GM12878 (cell line): ENCODE results near the gene NXNL1. TPM values are rescaled to one million over a fixed set of nuclear protein-coding genes. Genes with fewer than 3 reads are reported as not detected.

ENCODE experiments used
- ATAC-seq: fragments of 200-7000 bp; cut with Tn5 transposase; 3 replicates; pipeline ENCODE4 v1.9.1; 2020; ENCODE audit warnings: mild to moderate bottlenecking, moderate library complexity
- BruUV-seq: library from RNA; stranded (reverse); fragments of 400-500 nt; replicated peaks from 2 replicates; lab custom pipeline; 2021; lab: Mats Ljungman, UMichigan
- CTCF ChIA-PET: fragments of 300-600 bp; sonication (Branson Sonifier 250); formaldehyde crosslinking; extraction: SDS; loops from one replicate; lab custom pipeline; 2021; ENCODE audit warnings: inconsistent platforms; lab: Yijun Ruan, JAX
- POLR2A ChIA-PET: fragments of 350-600 bp; formaldehyde crosslinking; extraction: SDS; loops from one replicate; lab custom pipeline; 2021; ENCODE audit warnings: inconsistent platforms; lab: Charles Lee
- RAD21 ChIA-PET: fragments of 300-600 bp; sonication (Branson Sonifier 250); formaldehyde crosslinking; loops from one replicate; lab custom pipeline; 2023; ENCODE audit warnings: antibody characterized with exemption; ENCODE audit not compliant: unreplicated experiment; lab: Charles Lee
- SMC1A ChIA-PET: fragments of 300-600 bp; sonication (Branson Sonifier 250); formaldehyde crosslinking; loops from one replicate; lab custom pipeline; 2023; ENCODE audit not compliant: unreplicated experiment, uncharacterized antibody; lab: Charles Lee
- DNase-seq: peaks from one replicate; pipeline ENCODE4 v3.0.0-alpha.2; 2011; ENCODE audit warnings: low read depth, low spot score
- FAIRE-seq: peaks from 3 replicates; lab custom pipeline; 2011; peaks lifted over from hg19 to GRCh38; lab: Jason Lieb, UNC
- H2AFZ ChIP-seq: 2 replicates; pipeline ENCODE4 v1.6.0; 2011; ENCODE audit warnings: low read depth, low read length, control low read depth; ENCODE audit not compliant: control insufficient read depth
- H3K27ac ChIP-seq: 2 replicates; pipeline ENCODE4 v1.5.1; 2011; ENCODE audit warnings: control low read depth; ENCODE audit not compliant: control insufficient read depth, insufficient read depth
- H3K27me3 ChIP-seq, 2 experiments: replicated peaks in 1 of 2; 2 replicates each; pipeline versions ENCODE4 v1.6.0 to v1.6.1; 2011; ENCODE audit warnings: low read length in 1 of 2; ENCODE audit not compliant: control insufficient read depth in 2 of 2, insufficient read depth in 2 of 2
- H3K36me3 ChIP-seq, 2 experiments: 2 replicates each; pipeline ENCODE4 v1.5.1; 2011; ENCODE audit warnings: low read length in 1 of 2; ENCODE audit not compliant: control insufficient read depth in 2 of 2, insufficient read depth in 2 of 2
- H3K4me1 ChIP-seq: 2 replicates; pipeline ENCODE4 v1.6.1; 2011; ENCODE audit warnings: mild to moderate bottlenecking, low read length, moderate library complexity, mixed read lengths; ENCODE audit not compliant: control insufficient read depth, insufficient read depth
- H3K4me2 ChIP-seq: 2 replicates; pipeline ENCODE4 v1.6.0; 2011; ENCODE audit warnings: control low read depth; ENCODE audit not compliant: control insufficient read depth, insufficient read depth
- H3K4me3 ChIP-seq: fragments of 200-600 bp; sonication (generic); 2 replicates; pipeline ENCODE4 v1.5.1; 2016
- H3K79me2 ChIP-seq: 2 replicates; pipeline ENCODE4 v1.6.0; 2011; ENCODE audit warnings: low read length; ENCODE audit not compliant: control insufficient read depth, insufficient read depth
- H3K9ac ChIP-seq: 2 replicates; pipeline ENCODE4 v1.8.0; 2011; ENCODE audit warnings: low read length, control low read depth, mixed read lengths; ENCODE audit not compliant: control insufficient read depth, insufficient read depth
- H3K9me3 ChIP-seq: replicated peaks from 3 replicates; pipeline ENCODE4 v1.5.1; 2011; ENCODE audit warnings: mild to moderate bottlenecking, low read length; ENCODE audit not compliant: control insufficient read depth, insufficient read depth
- H4K20me1 ChIP-seq: 2 replicates; pipeline ENCODE4 v1.6.0; 2011; ENCODE audit not compliant: control insufficient read depth, insufficient read depth
- ASH2L ChIP-seq: fragments of 300-600, 200-600 bp; sonication (generic); IDR thresholded peaks from 2 replicates; pipeline ENCODE4 v1.6.1; 2017; ENCODE audit warnings: low read depth, mild to moderate bottlenecking, borderline replicate concordance
- EGR1 ChIP-seq, 2 experiments: IDR thresholded peaks; 1 replicate in 1 of 2; 2 replicates in 1 of 2; pipeline ENCODE4 v1.6.1; 2011 to 2012; ENCODE audit warnings: low read depth in 2 of 2, low read length in 2 of 2, borderline replicate concordance in 1 of 2, mild to moderate bottlenecking in 1 of 2, moderate library complexity in 1 of 2
- KDM1A ChIP-seq: fragments of 200-600 bp; sonication (generic); IDR thresholded peaks from 2 replicates; pipeline ENCODE4 v1.6.1; 2016; ENCODE audit warnings: borderline replicate concordance
- POLR2A ChIP-seq: IDR thresholded peaks from 2 replicates; pipeline ENCODE4 v1.6.1; 2011; ENCODE audit warnings: low read depth, mild to moderate bottlenecking, low read length
- POLR2AphosphoS2 ChIP-seq: IDR thresholded peaks from 2 replicates; pipeline ENCODE4 v1.6.1; 2011; ENCODE audit warnings: low read depth, mild to moderate bottlenecking, low read length, improper control_type of control experiment, moderate library complexity
- RAD21 ChIP-seq: IDR thresholded peaks from 2 replicates; pipeline ENCODE4 v1.6.1; 2011; ENCODE audit warnings: mild to moderate bottlenecking, low read depth, low read length, moderate library complexity; ENCODE audit not compliant: insufficient read depth
- SIN3A ChIP-seq: IDR thresholded peaks from 2 replicates; pipeline ENCODE4 v1.6.1; 2012; ENCODE audit warnings: low read depth, low read length, improper control_type of control experiment
- SMARCA5 ChIP-seq: fragments of 450-650 bp; IDR thresholded peaks from 2 replicates; pipeline ENCODE4 v1.6.1; 2017; ENCODE audit warnings: mild to moderate bottlenecking
- SP1 ChIP-seq: IDR thresholded peaks from one replicate; pipeline ENCODE4 v1.6.1; 2011; ENCODE audit warnings: low read depth, low read length
- WGBS: methylation state at CpG from one replicate; pipeline ENCODE4 v1.1.6; 2016; ENCODE audit warnings: low lambda C conversion rate; ENCODE audit not compliant: insufficient replicate concordance, insufficient coverage; ENCODE audit errors: missing lambda C conversion rate; 5-methylcytosine and 5-hydroxymethylcytosine counted together
- in situ Hi-C: fragments of 300-500 bp; cut with MboI; formaldehyde crosslinking; loops from 9 replicates; pipeline ENCODE4 v1.14.3; 2018; ENCODE audit warnings: mixed read lengths
- intact Hi-C: fragments of 100-400 bp; cut with micrococcal nuclease; formaldehyde crosslinking; loops from one replicate; pipeline ENCODE4 v1.14.2; 2022; ENCODE audit not compliant: unreplicated experiment
- polyA plus RNA-seq, 11 experiments: library from polyadenylated mRNA; depleted of rRNA in 4 of 11; unstranded in 6 of 11; stranded (reverse) in 5 of 11; fragments of >200 nt; fragmentation: Nextera tagmentation in 4 of 11; fragmentation: Illumina TruSeq in 1 of 11; extraction: Ambion mirVana in 4 of 11; extraction: Trizol in 1 of 11; gene quantifications; 1 replicate in 1 of 11; 2 replicates in 10 of 11; pipeline versions ENCODE4 v1.2.1 to v1.2.3, GENCODE V29; 2011 to 2016; ENCODE audit warnings: inconsistent platforms in 2 of 11, missing spikeins in 2 of 11, low read depth in 1 of 11
- total RNA-seq, 4 experiments: library from RNA; depleted of rRNA in 3 of 4; stranded (reverse); fragments of >200 nt in 3 of 4; fragmentation: Illumina TruSeq in 1 of 4; extraction: Trizol in 1 of 4; gene quantifications; 2 replicates each; pipeline versions ENCODE4 v1.2.1 to v1.2.3, GENCODE V29; 2013 to 2021
- TF ChIP-seq, protein P1 (sequence below), 3 experiments: IDR thresholded peaks in 2 of 3; conservative IDR thresholded peaks in 1 of 3; 2 replicates each; pipeline ENCODE4 v1.5.1; 2011; ENCODE audit warnings: low read depth in 3 of 3, low read length in 3 of 3, mild to moderate bottlenecking in 3 of 3, control low read depth in 2 of 3, moderate library complexity in 2 of 3, inconsistent platforms in 1 of 3, mixed read lengths in 1 of 3; ENCODE audit not compliant: control insufficient read depth in 2 of 3, insufficient read depth in 1 of 3; ENCODE audit errors: extremely low read depth in 1 of 3
- TF ChIP-seq, protein P2 (sequence below): fragments of 450-650 bp; formaldehyde crosslinking; IDR thresholded peaks from 2 replicates; pipeline ENCODE4 v1.4.0; 2020; ENCODE audit warnings: mild to moderate bottlenecking, moderate library complexity

NXNL1 gene
- total and polyA plus RNA-seq, 10 of the 15 experiments (the other 5 are each of a cell fraction or from before 2014, with no cell fraction given) = not detected

DNA sequence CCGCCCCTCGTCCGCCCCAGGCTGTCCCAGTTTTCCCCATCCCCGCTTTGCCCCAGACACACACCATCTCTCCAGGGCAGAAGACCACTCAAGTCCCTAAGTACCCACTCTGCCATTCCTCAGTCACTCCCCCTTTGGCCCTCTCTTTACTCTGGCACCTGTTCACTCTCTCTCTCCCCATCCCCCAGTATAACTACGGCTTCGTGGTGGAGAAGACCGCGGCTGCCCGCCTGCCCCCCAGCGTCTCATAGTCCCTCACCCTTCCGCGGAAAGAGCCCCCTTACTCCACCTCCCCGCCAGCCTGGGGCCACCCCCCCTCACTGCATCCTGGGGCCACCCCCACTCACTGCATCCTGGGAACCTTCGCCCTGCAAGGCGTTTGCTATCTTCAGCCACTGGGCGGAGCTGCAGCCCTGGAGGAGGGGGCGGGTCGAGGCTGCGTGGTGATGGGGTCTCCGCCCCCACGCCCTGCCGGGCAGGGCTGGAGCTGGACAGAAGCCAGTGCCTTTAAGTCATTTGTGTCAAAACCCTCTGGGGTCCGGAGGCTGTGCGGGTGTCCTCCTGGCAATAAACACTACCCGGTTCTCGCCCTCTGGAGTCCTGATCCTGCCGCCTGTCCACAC, 35.9 kb downstream of the NXNL1 start:
- no TSS peak for BruUV-seq
- FAIRE-seq = no peak
- peak; percentile 78 for ATAC-seq
- Histone ChIP-seq H3K36me3 (no peaks in the 10 kb centered on the region), H3K9me3 (no peaks in the 10 kb centered on the region), H3K79me2 (peaks cover 2% of the 10 kb centered on the region; the same call in 1 of the 2 replicates), H3K9ac (no peak overlapping the region), H3K4me3 (no peak overlapping the region), H2AFZ (no peak overlapping the region; the same call in 1 of the 2 replicates), H4K20me1 (no peaks in the 10 kb centered on the region), H3K4me1 (peaks cover 3% of the 10 kb centered on the region; the same call in 1 of the 2 replicates), H3K27ac (no peak overlapping the region), H3K4me2 (no peak overlapping the region), H3K27me3 (no peaks in the 10 kb centered on the region)
- SMC1A ChIA-PET = no interaction called here
- CTCF ChIA-PET = interaction anchor here (1.1 to 1.4 kb wide), 3 partner anchors 11 to 41 kb away, joined by 3 to 4 read pairs (median 3); partner anchors contain the start of gene CCDC194
- RAD21 ChIA-PET = no interaction called here
- POLR2A ChIA-PET = no interaction called here
- TF ChIP-seq SP1 (no peak), RAD21 (peak; percentile 52), SIN3A (no peak), KDM1A (no peak), ASH2L (no peak), EGR1 (IDR thresholded peaks at IDR 0.05; ENCODE audit: borderline replicate concordance in 1 of 2, low read depth in 2 of 2, low read length in 2 of 2) (peak in 1 of 2 experiments; percentile 58; a peak in 1 of 3 replicates), POLR2A (no peak), POLR2AphosphoS2 (no peak), SMARCA5 (no peak)
- TF ChIP-seq, protein P1, sequence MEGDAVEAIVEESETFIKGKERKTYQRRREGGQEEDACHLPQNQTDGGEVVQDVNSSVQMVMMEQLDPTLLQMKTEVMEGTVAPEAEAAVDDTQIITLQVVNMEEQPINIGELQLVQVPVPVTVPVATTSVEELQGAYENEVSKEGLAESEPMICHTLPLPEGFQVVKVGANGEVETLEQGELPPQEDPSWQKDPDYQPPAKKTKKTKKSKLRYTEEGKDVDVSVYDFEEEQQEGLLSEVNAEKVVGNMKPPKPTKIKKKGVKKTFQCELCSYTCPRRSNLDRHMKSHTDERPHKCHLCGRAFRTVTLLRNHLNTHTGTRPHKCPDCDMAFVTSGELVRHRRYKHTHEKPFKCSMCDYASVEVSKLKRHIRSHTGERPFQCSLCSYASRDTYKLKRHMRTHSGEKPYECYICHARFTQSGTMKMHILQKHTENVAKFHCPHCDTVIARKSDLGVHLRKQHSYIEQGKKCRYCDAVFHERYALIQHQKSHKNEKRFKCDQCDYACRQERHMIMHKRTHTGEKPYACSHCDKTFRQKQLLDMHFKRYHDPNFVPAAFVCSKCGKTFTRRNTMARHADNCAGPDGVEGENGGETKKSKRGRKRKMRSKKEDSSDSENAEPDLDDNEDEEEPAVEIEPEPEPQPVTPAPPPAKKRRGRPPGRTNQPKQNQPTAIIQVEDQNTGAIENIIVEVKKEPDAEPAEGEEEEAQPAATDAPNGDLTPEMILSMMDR (IDR thresholded peaks at IDR 0.05 in 2 of 3, conservative IDR thresholded peaks at IDR 0.05 in 1 of 3; ENCODE audit: control insufficient read depth in 2 of 3, extremely low read depth in 1 of 3, insufficient read depth in 1 of 3, low read depth in 3 of 3, low read length in 3 of 3) = peak; percentile 43 to 56 (median 51)
- TF ChIP-seq, protein P2, sequence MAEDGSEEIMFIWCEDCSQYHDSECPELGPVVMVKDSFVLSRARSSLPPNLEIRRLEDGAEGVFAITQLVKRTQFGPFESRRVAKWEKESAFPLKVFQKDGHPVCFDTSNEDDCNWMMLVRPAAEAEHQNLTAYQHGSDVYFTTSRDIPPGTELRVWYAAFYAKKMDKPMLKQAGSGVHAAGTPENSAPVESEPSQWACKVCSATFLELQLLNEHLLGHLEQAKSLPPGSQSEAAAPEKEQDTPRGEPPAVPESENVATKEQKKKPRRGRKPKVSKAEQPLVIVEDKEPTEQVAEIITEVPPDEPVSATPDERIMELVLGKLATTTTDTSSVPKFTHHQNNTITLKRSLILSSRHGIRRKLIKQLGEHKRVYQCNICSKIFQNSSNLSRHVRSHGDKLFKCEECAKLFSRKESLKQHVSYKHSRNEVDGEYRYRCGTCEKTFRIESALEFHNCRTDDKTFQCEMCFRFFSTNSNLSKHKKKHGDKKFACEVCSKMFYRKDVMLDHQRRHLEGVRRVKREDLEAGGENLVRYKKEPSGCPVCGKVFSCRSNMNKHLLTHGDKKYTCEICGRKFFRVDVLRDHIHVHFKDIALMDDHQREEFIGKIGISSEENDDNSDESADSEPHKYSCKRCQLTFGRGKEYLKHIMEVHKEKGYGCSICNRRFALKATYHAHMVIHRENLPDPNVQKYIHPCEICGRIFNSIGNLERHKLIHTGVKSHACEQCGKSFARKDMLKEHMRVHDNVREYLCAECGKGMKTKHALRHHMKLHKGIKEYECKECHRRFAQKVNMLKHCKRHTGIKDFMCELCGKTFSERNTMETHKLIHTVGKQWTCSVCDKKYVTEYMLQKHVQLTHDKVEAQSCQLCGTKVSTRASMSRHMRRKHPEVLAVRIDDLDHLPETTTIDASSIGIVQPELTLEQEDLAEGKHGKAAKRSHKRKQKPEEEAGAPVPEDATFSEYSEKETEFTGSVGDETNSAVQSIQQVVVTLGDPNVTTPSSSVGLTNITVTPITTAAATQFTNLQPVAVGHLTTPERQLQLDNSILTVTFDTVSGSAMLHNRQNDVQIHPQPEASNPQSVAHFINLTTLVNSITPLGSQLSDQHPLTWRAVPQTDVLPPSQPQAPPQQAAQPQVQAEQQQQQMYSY (CRISPR knock-in tag) = no peak
- intact Hi-C loops (no loop called here), in situ Hi-C loops (no loop called here)
- DNase-seq = no peak
- 50% methylated on average over 25 of the region's 27 CpGs for WGBS
